Astrocyte (in vitro differentiated cells and primary cell): ENCODE data around the gene GRIK5. TPM values are rescaled to one million over a fixed set of nuclear protein-coding genes. Genes with fewer than 3 reads are reported as not detected.
A peak's percentile ranks its signal among the peaks of the same experiment; 100 is the strongest.

ENCODE experiments used
- DNase-seq: peaks from one replicate; pipeline ENCODE4 v3.0.0-alpha.2; 2010; ENCODE audit warnings: low read depth
- FAIRE-seq: peaks from 2 replicates; lab custom pipeline; 2011; peaks lifted over from hg19 to GRCh38; lab: Jason Lieb, UNC
- H2AFZ ChIP-seq: 2 replicates; pipeline ENCODE4 v1.6.0; 2012; ENCODE audit warnings: low read depth, low read length, inconsistent platforms
- H3K27ac ChIP-seq: 2 replicates; pipeline ENCODE4 v1.5.1; 2011; ENCODE audit warnings: low read depth, low read length, inconsistent platforms
- H3K27me3 ChIP-seq: 2 replicates; pipeline ENCODE4 v1.6.0; 2011; ENCODE audit warnings: low read length, inconsistent platforms; ENCODE audit not compliant: insufficient read depth
- H3K36me3 ChIP-seq: 2 replicates; pipeline ENCODE4 v1.5.1; 2011; ENCODE audit warnings: low read length, inconsistent platforms; ENCODE audit not compliant: insufficient read depth
- H3K4me1 ChIP-seq: 2 replicates; pipeline ENCODE4 v1.5.1; 2011; ENCODE audit warnings: low read length, inconsistent platforms; ENCODE audit not compliant: insufficient read depth
- H3K4me2 ChIP-seq: 2 replicates; pipeline ENCODE4 v1.6.0; 2012; ENCODE audit warnings: low read length, inconsistent platforms
- H3K4me3 ChIP-seq: 2 replicates; pipeline ENCODE4 v1.5.1; 2011; ENCODE audit warnings: low read depth, mild to moderate bottlenecking, low read length, inconsistent platforms; ENCODE audit not compliant: insufficient read depth
- H3K79me2 ChIP-seq: 2 replicates; pipeline ENCODE4 v1.6.0; 2012; ENCODE audit warnings: mild to moderate bottlenecking, low read length, inconsistent platforms; ENCODE audit not compliant: insufficient read depth
- H3K9ac ChIP-seq: 2 replicates; pipeline ENCODE4 v1.6.0; 2012; ENCODE audit warnings: mild to moderate bottlenecking, low read length, inconsistent platforms
- H3K9me3 ChIP-seq: 2 replicates; pipeline ENCODE4 v1.5.1; 2012; ENCODE audit warnings: low read depth, mild to moderate bottlenecking, low read length, inconsistent platforms; ENCODE audit not compliant: insufficient read depth
- H4K20me1 ChIP-seq: 2 replicates; pipeline ENCODE4 v1.6.0; 2012; ENCODE audit warnings: low read length, inconsistent platforms; ENCODE audit not compliant: insufficient read depth
- H3K27ac Mint-ChIP-seq: one replicate; pipeline ENCODE4 v1.8.0; 2021; ENCODE audit warnings: mild to moderate bottlenecking, mixed read lengths; ENCODE audit not compliant: unreplicated experiment
- H3K27me3 Mint-ChIP-seq: one replicate; pipeline ENCODE4 v1.8.0; 2021; ENCODE audit warnings: low read depth, mixed read lengths; ENCODE audit not compliant: unreplicated experiment
- H3K36me3 Mint-ChIP-seq: one replicate; pipeline ENCODE4 v1.8.0; 2021; ENCODE audit warnings: low read depth, mixed read lengths; ENCODE audit not compliant: unreplicated experiment
- H3K4me1 Mint-ChIP-seq: one replicate; pipeline ENCODE4 v1.8.0; 2021; ENCODE audit warnings: low read depth, mixed read lengths; ENCODE audit not compliant: unreplicated experiment
- H3K4me3 Mint-ChIP-seq: one replicate; pipeline ENCODE4 v1.8.0; 2021; ENCODE audit warnings: mild to moderate bottlenecking, moderate library complexity, mixed read lengths; ENCODE audit not compliant: unreplicated experiment
- H3K9me3 Mint-ChIP-seq: one replicate; pipeline ENCODE4 v1.8.0; 2021; ENCODE audit warnings: mild to moderate bottlenecking, mixed read lengths; ENCODE audit not compliant: unreplicated experiment
- CTCF ChIP-seq: IDR thresholded peaks from 2 replicates; pipeline ENCODE4 v1.5.1; 2011; ENCODE audit warnings: low read depth, mild to moderate bottlenecking, inconsistent platforms, low read length, moderate library complexity; ENCODE audit not compliant: insufficient read depth
- EZH2 ChIP-seq: IDR thresholded peaks from 2 replicates; pipeline ENCODE4 v1.6.1; 2012; ENCODE audit warnings: mild to moderate bottlenecking, low read length, inconsistent platforms; ENCODE audit not compliant: insufficient read depth
- total RNA-seq: library from RNA; stranded (reverse); gene quantifications from 2 replicates; pipeline ENCODE4 v1.2.1, GENCODE V29; 2021

The GRIK5 gene
- total RNA-seq, 1 donor from 2014 or later = 9.2 TPM

- H3K27me3 Mint-ChIP-seq = peaks cover 80% of the 10 kb centered on the region
- H3K4me3 Mint-ChIP-seq = peak overlapping the region; percentile 70
These were observed 72.7 kb downstream of the GRIK5 start for GRCh38 chr19:41997121-41997850.

GRCh38 chr19:41995959-41996797 lies 73.8 kb downstream of the GRIK5 start:
- Histone ChIP-seq H3K36me3 (no peaks in the 10 kb centered on the region), H2AFZ (no peak overlapping the region), H3K79me2 (no peaks in the 10 kb centered on the region), H3K4me3 (no peak overlapping the region), H3K9ac (no peak overlapping the region), H3K27ac (no peak overlapping the region), H3K27me3 (peaks cover 49% of the 10 kb centered on the region), H3K4me1 (no peaks in the 10 kb centered on the region), H3K9me3 (no peaks in the 10 kb centered on the region), H3K4me2 (no peak overlapping the region), H4K20me1 (peaks cover 13% of the 10 kb centered on the region)
- no peak for FAIRE-seq
- H3K4me1 Mint-ChIP-seq = peaks cover 8% of the 10 kb centered on the region
- no peak for DNase-seq
- H3K27ac Mint-ChIP-seq = no peak overlapping the region
- TF ChIP-seq EZH2 = no peak
- no peak for TF ChIP-seq CTCF
- H3K36me3 Mint-ChIP-seq = peaks cover 10% of the 10 kb centered on the region
- H3K9me3 Mint-ChIP-seq = peaks cover 5% of the 10 kb centered on the region
- H3K4me3 Mint-ChIP-seq = no peak overlapping the region
- H3K27me3 Mint-ChIP-seq = peaks cover 72% of the 10 kb centered on the region

More at GRCh38 chr19:41997121-41997850, 72.7 kb downstream of the GRIK5 start:
- H3K27ac ChIP-seq = no peak overlapping the region
- no peaks in the 10 kb centered on the region for H3K79me2 ChIP-seq
- DNase-seq (peak; percentile 10), FAIRE-seq (no peak)
- H3K9me3 Mint-ChIP-seq = peaks cover 11% of the 10 kb centered on the region
- TF ChIP-seq EZH2 (peak; percentile 30), CTCF (no peak)
- no peak overlapping the region for H2AFZ ChIP-seq
- no peak overlapping the region for H3K9ac ChIP-seq
- no peaks in the 10 kb centered on the region for H3K36me3 ChIP-seq
- H4K20me1 ChIP-seq = peaks cover 13% of the 10 kb centered on the region
- H3K4me1 ChIP-seq = no peaks in the 10 kb centered on the region
- no peak overlapping the region for H3K27ac Mint-ChIP-seq
- H3K4me2 ChIP-seq = peak overlapping the region; percentile 60
- peaks cover 52% of the 10 kb centered on the region for H3K27me3 ChIP-seq
- peaks cover 15% of the 10 kb centered on the region for H3K36me3 Mint-ChIP-seq
- no peaks in the 10 kb centered on the region for H3K9me3 ChIP-seq
- peaks cover 8% of the 10 kb centered on the region for H3K4me1 Mint-ChIP-seq
- no peak overlapping the region for H3K4me3 ChIP-seq
